HCT116 (cell line): ENCODE data around the gene PIEZO2. TPM values are rescaled to one million over a fixed set of nuclear protein-coding genes. Genes with fewer than 3 reads are reported as not detected.

ENCODE experiments used
- ATAC-seq: fragments of 200-7000 bp; cut with Tn5 transposase; 2 replicates; pipeline ENCODE4 v1.9.1; 2020; ENCODE audit warnings: mild to moderate bottlenecking, moderate library complexity
- BruUV-seq: library from RNA; stranded (reverse); fragments of 400-500 nt; replicated peaks from 2 replicates; lab custom pipeline; 2021; lab: Mats Ljungman, UMichigan
- CTCF ChIA-PET: fragments of 300-600 bp; sonication (Branson Sonifier 250); formaldehyde crosslinking; loops from one replicate; lab custom pipeline; 2021; ENCODE audit warnings: antibody characterized with exemption; lab: Charles Lee
- POLR2A ChIA-PET: fragments of 300-600, 350-600 bp; sonication (Branson Sonifier 250); formaldehyde crosslinking; loops from one replicate; lab custom pipeline; 2021; ENCODE audit warnings: antibody characterized with exemption; lab: Charles Lee
- RAD21 ChIA-PET, 2 experiments: fragments of 300-600 bp; sonication (Branson Sonifier 250); formaldehyde crosslinking; loops; one replicate each; lab custom pipeline; 2023; ENCODE audit warnings: low total read pairs in 2 of 2; ENCODE audit not compliant: uncharacterized antibody in 2 of 2, unreplicated experiment in 2 of 2, low non-redundant PET in 1 of 2; lab: Charles Lee
- DNase-seq: peaks from one replicate; pipeline ENCODE4 v3.0.0-alpha.2; 2010; ENCODE audit warnings: low read depth, low spot score
- H2AFZ ChIP-seq: fragments of 200-600 bp; shearing (Covaris generic), sonication (generic); 2 replicates; pipeline ENCODE4 v1.6.1; 2017; ENCODE audit warnings: low read depth, mixed run types, mixed read lengths, antibody characterized with exemption, low read length; ENCODE audit not compliant: poor library complexity, severe bottlenecking
- H3K27ac ChIP-seq: 2 replicates; pipeline ENCODE4 v1.5.1; 2012; ENCODE audit warnings: low read depth, low read length
- H3K27me3 ChIP-seq: fragments of 200-600 bp; sonication (generic); 2 replicates; pipeline ENCODE4 v1.6.1; 2016; ENCODE audit warnings: mixed run types, low read length, mixed read lengths; ENCODE audit not compliant: insufficient read depth
- H3K36me3 ChIP-seq, 2 experiments: fragments of 200-500 bp in 1 of 2; fragments of 200-600 bp in 1 of 2; sonication (Bioruptor generic) in 1 of 2; sonication (generic) in 1 of 2; 2 replicates each; pipeline versions ENCODE4 v1.5.1 to v1.6.1; 2014 to 2016; ENCODE audit warnings: low read length in 2 of 2, inconsistent platforms in 1 of 2, mixed read lengths in 1 of 2, mixed run types in 1 of 2; ENCODE audit not compliant: insufficient read depth in 2 of 2, control insufficient read depth in 1 of 2
- H3K4me1 ChIP-seq, 2 experiments: fragments of 200-600 bp in 1 of 2; sonication (generic) in 1 of 2; 2 replicates each; pipeline versions ENCODE4 v1.5.1 to v1.6.1; 2012 to 2017; ENCODE audit warnings: low read length in 2 of 2, inconsistent platforms in 1 of 2, mild to moderate bottlenecking in 1 of 2, mixed read lengths in 1 of 2, mixed run types in 1 of 2, moderate library complexity in 1 of 2; ENCODE audit not compliant: insufficient read depth in 2 of 2, control insufficient read depth in 1 of 2
- H3K4me2 ChIP-seq: fragments of 200-600 bp; sonication (generic); 2 replicates; pipeline ENCODE4 v1.6.1; 2017; ENCODE audit warnings: mixed run types, low read length, mixed read lengths
- H3K4me3 ChIP-seq, 2 experiments: fragments of 200-600 bp in 1 of 2; sonication (generic) in 1 of 2; replicated peaks in 1 of 2; 2 replicates each; pipeline ENCODE4 v1.5.1; 2011 to 2016; ENCODE audit warnings: low read length in 2 of 2, control low read depth in 1 of 2, low read depth in 1 of 2, mild to moderate bottlenecking in 1 of 2, mixed read lengths in 1 of 2, mixed run types in 1 of 2
- H3K79me2 ChIP-seq: fragments of 200-600 bp; sonication (generic); 2 replicates; pipeline ENCODE4 v1.6.1; 2017; ENCODE audit warnings: mild to moderate bottlenecking, mixed run types, low read length, moderate library complexity, mixed read lengths; ENCODE audit not compliant: insufficient read depth
- H3K9ac ChIP-seq: fragments of 200-600 bp; sonication (generic); 2 replicates; pipeline ENCODE4 v1.6.1; 2016; ENCODE audit warnings: low read length, mixed read lengths
- H3K9me2 ChIP-seq: fragments of 200-600 bp; sonication (generic), shearing (Covaris generic); 2 replicates; pipeline ENCODE4 v1.6.1; 2017; ENCODE audit warnings: mixed run types, mild to moderate bottlenecking, moderate library complexity; ENCODE audit not compliant: insufficient read depth
- H3K9me3 ChIP-seq, 2 experiments: fragments of 200-500 bp in 1 of 2; fragments of 200-600 bp in 1 of 2; sonication (Bioruptor generic) in 1 of 2; sonication (generic) in 1 of 2; 2 replicates each; pipeline ENCODE4 v1.6.1; 2014 to 2017; ENCODE audit warnings: low read length in 2 of 2, mixed read lengths in 2 of 2, inconsistent platforms in 1 of 2, low read depth in 1 of 2, mild to moderate bottlenecking in 1 of 2, mixed run types in 1 of 2, moderate library complexity in 1 of 2; ENCODE audit not compliant: control insufficient read depth in 1 of 2, insufficient read depth in 1 of 2
- H4K20me1 ChIP-seq: fragments of 200-600 bp; sonication (generic), shearing (Covaris generic); 2 replicates; pipeline ENCODE4 v1.6.1; 2017; ENCODE audit warnings: mixed run types, mild to moderate bottlenecking, moderate library complexity; ENCODE audit not compliant: insufficient read depth
- ATF3 ChIP-seq: IDR thresholded peaks from 2 replicates; pipeline ENCODE4 v1.6.1; 2012
- CBX3 ChIP-seq: IDR thresholded peaks from 2 replicates; pipeline ENCODE4 v1.6.1; 2012; ENCODE audit warnings: low read depth
- CEBPB ChIP-seq: IDR thresholded peaks from 2 replicates; pipeline ENCODE4 v1.6.1; 2012; ENCODE audit warnings: low read depth
- CTCF ChIP-seq, 3 experiments: fragments of 200-600 bp in 1 of 3; sonication (generic) in 1 of 3; IDR thresholded peaks in 2 of 3; conservative IDR thresholded peaks in 1 of 3; 2 replicates each; pipeline ENCODE4 v1.5.1; 2012 to 2017; ENCODE audit warnings: low read depth in 2 of 3, low read length in 2 of 3, antibody characterized with exemption in 1 of 3, borderline replicate concordance in 1 of 3, control low read depth in 1 of 3, mild to moderate bottlenecking in 1 of 3, mixed read lengths in 1 of 3, mixed run types in 1 of 3, moderate library complexity in 1 of 3; ENCODE audit not compliant: insufficient read depth in 1 of 3
- EGR1 ChIP-seq: IDR thresholded peaks from 2 replicates; pipeline ENCODE4 v1.6.1; 2012; ENCODE audit warnings: low read depth
- ELF1 ChIP-seq: IDR thresholded peaks from 2 replicates; pipeline ENCODE4 v1.6.1; 2012; ENCODE audit warnings: low read depth, borderline replicate concordance
- EZH2phosphoT487 ChIP-seq: fragments of 200-600 bp; IDR thresholded peaks from 2 replicates; pipeline ENCODE4 v1.6.1; 2018; ENCODE audit warnings: antibody characterized with exemption, borderline replicate concordance
- FOSL1 ChIP-seq: IDR thresholded peaks from 2 replicates; pipeline ENCODE4 v1.6.1; 2012; ENCODE audit warnings: low read depth
- JUND ChIP-seq: IDR thresholded peaks from 2 replicates; pipeline ENCODE4 v1.6.1; 2012
- MAX ChIP-seq: IDR thresholded peaks from 2 replicates; pipeline ENCODE4 v1.6.1; 2012
- POLR2A ChIP-seq: IDR thresholded peaks from 2 replicates; pipeline ENCODE4 v1.7.0; 2011; ENCODE audit warnings: borderline replicate concordance; ENCODE audit not compliant: insufficient read depth, insufficient read length; ENCODE audit errors: extremely low read depth
- POLR2AphosphoS5 ChIP-seq: IDR thresholded peaks from 2 replicates; pipeline ENCODE4 v1.6.1; 2011; ENCODE audit warnings: mild to moderate bottlenecking, low read depth, low read length, moderate library complexity
- RAD21 ChIP-seq: IDR thresholded peaks from 2 replicates; pipeline ENCODE4 v1.6.1; 2012; ENCODE audit warnings: low read depth, mild to moderate bottlenecking
- REST ChIP-seq: IDR thresholded peaks from 2 replicates; pipeline ENCODE4 v1.6.1; 2012; ENCODE audit warnings: low read depth
- SIN3A ChIP-seq: IDR thresholded peaks from 2 replicates; pipeline ENCODE4 v1.6.1; 2012; ENCODE audit warnings: low read depth
- SRF ChIP-seq: IDR thresholded peaks from 2 replicates; pipeline ENCODE4 v1.6.1; 2012; ENCODE audit warnings: low read depth
- TCF7L2 ChIP-seq: IDR thresholded peaks from 2 replicates; pipeline ENCODE4 v1.7.0; 2011; ENCODE audit warnings: borderline replicate concordance, inconsistent platforms; ENCODE audit not compliant: insufficient read depth, insufficient read length; ENCODE audit errors: extremely low read depth
- ZBTB33 ChIP-seq: IDR thresholded peaks from 2 replicates; pipeline ENCODE4 v1.6.1; 2011; ENCODE audit warnings: mild to moderate bottlenecking, low read length, moderate library complexity; ENCODE audit not compliant: insufficient replicate concordance; ENCODE audit errors: extremely low read depth
- ZFX ChIP-seq: fragments of 450-650 bp; IDR thresholded peaks from 2 replicates; pipeline ENCODE4 v1.6.1; 2017
- ZNF274 ChIP-seq: fragments of 200-500 bp; sonication (Bioruptor generic); IDR thresholded peaks from 2 replicates; pipeline ENCODE4 v1.6.1; 2014; ENCODE audit warnings: mild to moderate bottlenecking, low read depth, low read length, inconsistent platforms
- intact Hi-C: fragments of 100-400 bp; cut with micrococcal nuclease; formaldehyde crosslinking; loops from 2 replicates; pipeline ENCODE4 v1.10.0; 2022
- total RNA-seq: library from RNA; stranded (reverse); gene quantifications from one replicate; pipeline ENCODE4 v1.2.1, GENCODE V29; 2021; ENCODE audit not compliant: unreplicated experiment

Gene PIEZO2
- total RNA-seq, 1 experiment from 2014 or later = 0.34 TPM

GRCh38 chr18:10755855-10756254, 393.5 kb downstream of the PIEZO2 start:
- H3K79me2 ChIP-seq = no peaks in the 10 kb centered on the region
- H3K4me3 ChIP-seq = no peak overlapping the region
- no peak overlapping the region for H2AFZ ChIP-seq
- BruUV-seq = no TSS peak
- ChIA-PET POLR2A (no interaction called here), CTCF (no interaction called here), RAD21 (no interaction called here)
- 0 out of 2 replicates have a peak, but pooled peaks cover 27% of the 10 kb centered on the region for H3K27me3 ChIP-seq
- no peaks in the 10 kb centered on the region for H3K4me1 ChIP-seq
- H3K9ac ChIP-seq = no peak overlapping the region
- no peak overlapping the region for H3K27ac ChIP-seq
- intact Hi-C loops = no loop called here
- DNase-seq (no peak), ATAC-seq (no peak)
- TF ChIP-seq EGR1 (no peak), POLR2A (no peak), RAD21 (no peak), POLR2AphosphoS5 (no peak), ZNF274 (no peak), EZH2phosphoT487 (no peak), ZBTB33 (no peak), MAX (no peak), REST (no peak), CTCF (IDR thresholded peaks at IDR 0.05 in 2 of 3, conservative IDR thresholded peaks at IDR 0.05 in 1 of 3; ENCODE audit: borderline replicate concordance in 1 of 3, insufficient read depth in 1 of 3, low read depth in 2 of 3, low read length in 2 of 3) (no peak), ATF3 (no peak), JUND (no peak), CEBPB (no peak), SIN3A (no peak), TCF7L2 (no peak), CBX3 (no peak), ELF1 (no peak), SRF (no peak), ZFX (no peak), FOSL1 (no peak)
- no peaks in the 10 kb centered on the region for H3K36me3 ChIP-seq
- no peaks in the 10 kb centered on the region for H3K9me2 ChIP-seq
- H4K20me1 ChIP-seq = no peaks in the 10 kb centered on the region
- no peaks in the 10 kb centered on the region for H3K9me3 ChIP-seq
- no peak overlapping the region for H3K4me2 ChIP-seq
